IPS DF 6.9 (cell line): ENCODE measurements around the gene GSG1L.

Experiments
- DNase-seq: peaks from one replicate; pipeline ENCODE4 v3.0.0-alpha.2; 2013; ENCODE audit warnings: low read depth, low spot score
- H3K27ac ChIP-seq: one replicate; pipeline ENCODE4 v1.5.1; 2013; ENCODE audit warnings: low read length, control low read depth
- H3K27me3 ChIP-seq: 2 replicates; pipeline ENCODE4 v1.6.1; 2013; ENCODE audit warnings: mild to moderate bottlenecking, low read length; ENCODE audit not compliant: control insufficient read depth, insufficient read depth
- H3K36me3 ChIP-seq: 2 replicates; pipeline ENCODE4 v1.6.1; 2013; ENCODE audit warnings: low read length; ENCODE audit not compliant: control insufficient read depth, insufficient read depth
- H3K4me1 ChIP-seq: 2 replicates; pipeline ENCODE4 v1.6.1; 2013; ENCODE audit warnings: low read length; ENCODE audit not compliant: control insufficient read depth, insufficient read depth
- H3K4me3 ChIP-seq: 2 replicates; pipeline ENCODE4 v1.5.1; 2013; ENCODE audit warnings: mild to moderate bottlenecking, low read length
- H3K9me3 ChIP-seq: 2 replicates; pipeline ENCODE4 v1.6.1; 2013; ENCODE audit warnings: low read length, inconsistent platforms; ENCODE audit not compliant: control insufficient read depth, insufficient read depth
- WGBS: extraction: QIAGEN DNeasy Blood & Tissue Kit; methylation state at CpG from one replicate; pipeline ENCODE4 v1.1.7; 2013; ENCODE audit warnings: mixed read lengths, missing lambda C conversion rate; ENCODE audit not compliant: insufficient read length, insufficient coverage; 5-methylcytosine and 5-hydroxymethylcytosine counted together

GSG1L gene

DNA sequence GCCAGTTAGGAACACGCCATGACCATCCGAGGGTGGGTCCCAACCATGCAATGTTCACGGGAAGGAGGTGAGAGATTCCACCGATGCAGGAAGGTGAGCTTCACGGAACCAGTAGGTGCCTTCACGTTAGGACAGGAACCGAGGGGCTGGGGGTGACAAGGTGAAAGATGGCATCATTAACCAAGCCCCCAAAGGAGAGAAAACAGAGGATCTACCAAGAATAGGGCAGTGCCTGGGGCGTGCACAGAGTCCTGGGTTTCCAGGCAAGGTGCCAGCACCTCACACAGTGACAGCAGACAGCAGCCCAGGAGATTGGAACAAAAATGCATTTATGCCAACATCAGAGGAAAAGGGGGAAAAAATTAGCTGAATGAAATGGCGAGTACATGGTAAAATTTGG lies 137.9 kb downstream of the GSG1L start:
- Histone ChIP-seq H3K9me3 (no peaks in the 10 kb centered on the region), H3K27ac (no peak overlapping the region), H3K4me1 (no peaks in the 10 kb centered on the region), H3K27me3 (no peaks in the 10 kb centered on the region), H3K4me3 (no peak overlapping the region), H3K36me3 (no peaks in the 10 kb centered on the region)
- 100% methylated on average over 1 of the region's 9 CpGs for WGBS
- DNase-seq, result no peak

DNA sequence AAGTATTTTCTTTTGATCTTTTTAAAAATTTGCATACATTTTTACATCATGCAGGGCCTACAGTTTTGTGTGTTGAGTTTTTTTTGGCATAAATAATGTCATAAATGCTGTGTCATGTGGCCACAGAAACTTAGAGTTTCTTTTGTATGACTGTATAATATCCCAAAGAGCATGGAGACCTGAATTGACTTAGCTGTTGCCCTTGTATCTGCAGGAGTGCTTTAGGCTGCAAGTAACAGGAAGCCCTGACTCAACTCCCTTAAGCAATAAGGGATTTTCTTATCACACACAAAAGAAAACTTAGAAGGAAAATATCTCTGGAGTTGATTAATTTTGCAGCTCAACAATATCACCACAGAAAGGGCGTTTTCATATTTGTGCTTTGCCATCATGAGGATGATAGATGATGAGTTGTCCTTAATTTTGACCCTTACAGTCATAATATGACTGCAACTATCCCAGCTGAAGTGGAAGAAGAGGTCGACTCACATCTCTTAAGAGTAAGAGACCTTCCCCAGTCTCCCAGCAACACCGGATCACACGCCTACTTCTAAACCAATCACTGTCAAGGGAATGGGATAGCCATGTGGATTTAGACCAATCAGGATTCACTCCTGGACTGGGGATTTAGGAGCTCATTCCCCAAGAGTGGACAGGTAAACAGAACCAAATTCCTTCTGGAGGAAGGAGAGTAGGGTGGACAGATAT lies 138.9 kb downstream of the GSG1L start:
- Histone ChIP-seq H3K27ac (no peak overlapping the region), H3K4me3 (no peak overlapping the region)
- no CpG with 5 or more reads among the region's 4 CpGs for WGBS

GRCh38 chr16:27923751-27924150 lies 139.8 kb downstream of the GSG1L start:
- Histone ChIP-seq H3K27me3 (no peaks in the 10 kb centered on the region), H3K4me3 (no peak overlapping the region), H3K9me3 (no peaks in the 10 kb centered on the region), H3K27ac (no peak overlapping the region), H3K36me3 (no peaks in the 10 kb centered on the region), H3K4me1 (no peaks in the 10 kb centered on the region)
- WGBS, result no CpG with 5 or more reads among the region's 1 CpG
- no peak for DNase-seq

More for the DNA sequence above, 138.9 kb downstream of the GSG1L start:
- Histone ChIP-seq H3K9me3 (no peaks in the 10 kb centered on the region), H3K4me1 (no peaks in the 10 kb centered on the region), H3K27me3 (no peaks in the 10 kb centered on the region), H3K36me3 (no peaks in the 10 kb centered on the region)
- DNase-seq, result no peak

- H3K27me3 ChIP-seq, result no peaks in the 10 kb centered on the region
- DNase-seq, result no peak
- H3K36me3 ChIP-seq, result no peaks in the 10 kb centered on the region
- no peak overlapping the region for H3K27ac ChIP-seq
- 100% methylated on average over 4 of the region's 6 CpGs for WGBS
- no peaks in the 10 kb centered on the region for H3K4me1 ChIP-seq
- H3K4me3 ChIP-seq, result no peak overlapping the region
- H3K9me3 ChIP-seq, result no peaks in the 10 kb centered on the region
These were observed 141.1 kb downstream of the GSG1L start for GRCh38 chr16:27922433-27922832.

- H3K4me3 ChIP-seq, result no peak overlapping the region
- H3K4me1 ChIP-seq, result no peaks in the 10 kb centered on the region
- H3K36me3 ChIP-seq, result no peaks in the 10 kb centered on the region
- H3K27ac ChIP-seq, result no peak overlapping the region
- WGBS, result no CpG with 5 or more reads among the region's 4 CpGs
- no peak for DNase-seq
- H3K9me3 ChIP-seq, result no peaks in the 10 kb centered on the region
- no peaks in the 10 kb centered on the region for H3K27me3 ChIP-seq
These were observed 142.4 kb downstream of the GSG1L start for GRCh38 chr16:27921134-27921533.

GRCh38 chr16:27920391-27920891 lies 143.1 kb downstream of the GSG1L start:
- Histone ChIP-seq H3K9me3 (no peaks in the 10 kb centered on the region), H3K4me3 (no peak overlapping the region), H3K27me3 (no peaks in the 10 kb centered on the region), H3K27ac (no peak overlapping the region), H3K36me3 (no peaks in the 10 kb centered on the region), H3K4me1 (no peaks in the 10 kb centered on the region)
- peak; percentile 27 for DNase-seq
- WGBS, result no CpG with 5 or more reads among the region's 11 CpGs

GRCh38 chr16:27918755-27919154 lies 144.8 kb downstream of the GSG1L start:
- no peaks in the 10 kb centered on the region for H3K27me3 ChIP-seq
- WGBS, result no CpG with 5 or more reads among the region's 5 CpGs
- H3K9me3 ChIP-seq, result no peaks in the 10 kb centered on the region
- H3K4me1 ChIP-seq, result no peaks in the 10 kb centered on the region
- no peaks in the 10 kb centered on the region for H3K36me3 ChIP-seq
- H3K27ac ChIP-seq, result no peak overlapping the region
- no peak for DNase-seq
- H3K4me3 ChIP-seq, result no peak overlapping the region

DNA sequence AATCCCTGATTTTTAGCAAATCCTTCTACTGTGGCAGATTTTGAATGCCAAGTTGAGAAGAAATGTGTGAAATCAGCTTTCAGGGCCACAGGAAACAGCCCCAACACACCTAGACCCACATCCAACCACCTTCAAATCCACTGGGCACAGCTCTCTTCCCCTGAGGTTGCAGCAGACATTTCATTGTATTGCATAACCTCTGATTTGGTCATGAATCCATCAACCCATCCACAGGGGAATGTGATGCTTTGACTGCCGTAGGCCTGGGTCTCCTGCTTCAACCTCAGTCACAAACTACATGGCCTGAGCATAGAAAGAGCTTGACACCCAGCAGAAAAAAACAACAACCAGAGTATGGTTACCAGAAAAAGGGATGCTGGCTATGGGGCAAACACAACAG lies 145.6 kb downstream of the GSG1L start:
- no peak overlapping the region for H3K4me3 ChIP-seq
- WGBS, result no CpG with 5 or more reads among the region's 1 CpG
- no peaks in the 10 kb centered on the region for H3K9me3 ChIP-seq
- H3K36me3 ChIP-seq, result no peaks in the 10 kb centered on the region
- no peak for DNase-seq
- H3K4me1 ChIP-seq, result no peaks in the 10 kb centered on the region
- no peaks in the 10 kb centered on the region for H3K27me3 ChIP-seq
- H3K27ac ChIP-seq, result no peak overlapping the region

DNA sequence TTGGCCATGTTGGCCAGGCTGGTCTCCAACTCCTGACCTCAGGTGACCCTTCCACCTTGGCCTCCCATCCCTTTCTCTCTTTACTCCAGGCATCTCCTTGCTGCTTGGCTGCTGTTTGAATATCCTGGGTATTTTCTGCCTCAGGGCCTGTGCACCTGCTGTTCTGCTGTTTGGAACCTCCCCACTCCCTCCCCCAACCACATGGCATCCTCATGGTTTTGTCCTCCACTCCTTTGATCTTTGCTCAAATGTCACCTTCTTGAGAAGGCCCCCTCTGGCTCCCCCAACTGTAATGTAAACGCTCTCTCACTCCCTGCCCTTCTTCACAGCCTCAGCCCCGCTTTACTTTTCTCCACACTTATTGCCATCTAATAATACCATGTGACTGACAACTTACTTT lies 152.0 kb downstream of the GSG1L start:
- H3K27me3 ChIP-seq, result no peaks in the 10 kb centered on the region
- no peaks in the 10 kb centered on the region for H3K4me1 ChIP-seq
- no peak overlapping the region for H3K4me3 ChIP-seq
- H3K36me3 ChIP-seq, result no peaks in the 10 kb centered on the region
- H3K9me3 ChIP-seq, result no peaks in the 10 kb centered on the region
- WGBS, result no CpG with 5 or more reads among the region's 2 CpGs
- H3K27ac ChIP-seq, result no peak overlapping the region
- no peak for DNase-seq

DNA sequence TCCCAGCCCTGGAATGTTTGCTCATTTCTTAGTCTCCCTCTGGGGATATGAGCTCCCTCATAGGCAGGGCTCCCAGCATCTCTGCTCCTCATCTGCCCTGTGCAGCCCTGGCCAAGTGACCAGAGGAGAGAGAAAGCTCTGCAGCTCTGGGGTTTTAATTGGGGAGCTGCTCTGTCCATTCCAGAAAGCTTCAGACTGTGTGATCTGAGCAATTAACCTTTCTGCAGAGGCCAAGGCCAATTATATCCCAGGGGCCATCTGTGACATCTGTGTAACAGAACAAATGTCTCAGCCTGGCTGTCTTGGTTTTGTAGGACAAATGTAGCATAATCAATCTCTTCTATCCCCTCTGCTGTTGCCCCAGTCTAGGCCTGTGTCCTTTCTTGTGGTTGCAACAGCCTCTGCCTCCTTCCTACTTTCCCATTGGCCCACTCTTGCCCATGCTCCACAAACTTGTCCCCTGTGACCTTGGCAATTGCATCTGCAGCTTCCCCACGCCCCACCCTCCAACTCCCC lies 156.0 kb downstream of the GSG1L start:
- no peaks in the 10 kb centered on the region for H3K9me3 ChIP-seq
- H3K27me3 ChIP-seq, result no peaks in the 10 kb centered on the region
- no peak for DNase-seq
- WGBS, result no CpG with 5 or more reads among the region's 1 CpG
- no peak overlapping the region for H3K27ac ChIP-seq
- H3K36me3 ChIP-seq, result no peaks in the 10 kb centered on the region
- no peaks in the 10 kb centered on the region for H3K4me1 ChIP-seq
- H3K4me3 ChIP-seq, result no peak overlapping the region

DNA sequence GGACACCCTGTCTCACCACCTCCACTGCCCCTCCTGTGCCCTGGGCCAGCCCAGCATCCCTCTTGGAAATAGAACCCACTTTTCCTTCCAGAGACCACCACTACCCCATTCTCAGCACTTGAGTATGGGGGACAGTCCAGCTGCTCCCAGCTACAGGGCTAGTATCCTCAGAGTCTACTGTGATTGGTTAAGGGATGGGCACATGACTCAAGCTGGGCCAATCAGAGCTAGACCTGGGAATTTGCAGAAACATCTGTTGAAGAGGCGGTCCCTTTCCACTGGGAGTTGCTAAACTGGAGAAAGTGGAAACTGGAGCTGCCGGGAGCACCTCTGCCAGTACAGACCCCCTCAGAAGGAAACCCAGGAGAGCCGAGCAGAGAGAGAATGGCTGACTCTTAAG lies 156.6 kb downstream of the GSG1L start:
- Histone ChIP-seq H3K27me3 (no peaks in the 10 kb centered on the region), H3K4me1 (no peaks in the 10 kb centered on the region), H3K9me3 (no peaks in the 10 kb centered on the region), H3K36me3 (no peaks in the 10 kb centered on the region), H3K27ac (no peak overlapping the region), H3K4me3 (no peak overlapping the region)
- no CpG with 5 or more reads among the region's 3 CpGs for WGBS
- no peak for DNase-seq
